Skeletal muscle satellite cell (primary cell): Measurements from ENCODE around the gene TKFC.

Experiments used
- H3K27me3 ChIP-seq: 2 replicates; pipeline ENCODE4 v1.7.0; 2013; ENCODE audit warnings: low read length; ENCODE audit not compliant: control insufficient read depth, insufficient read depth
- H3K36me3 ChIP-seq: 2 replicates; pipeline ENCODE4 v1.7.0; 2013; ENCODE audit warnings: mild to moderate bottlenecking, control low read depth, low read length; ENCODE audit not compliant: insufficient read depth
- H3K4me1 ChIP-seq: 2 replicates; pipeline ENCODE4 v1.7.0; 2013; ENCODE audit warnings: low read length; ENCODE audit not compliant: control insufficient read depth, insufficient read depth
- H3K4me2 ChIP-seq: 2 replicates; pipeline ENCODE4 v1.7.0; 2013; ENCODE audit warnings: mild to moderate bottlenecking, low read length
- H3K4me3 ChIP-seq: 2 replicates; pipeline ENCODE4 v1.7.0; 2013; ENCODE audit warnings: low read length
- H3K9ac ChIP-seq: 2 replicates; pipeline ENCODE4 v1.7.0; 2013; ENCODE audit warnings: mild to moderate bottlenecking, low read depth, low read length, moderate library complexity
- H3K9me3 ChIP-seq: replicated peaks from 2 replicates; pipeline ENCODE4 v1.7.0; 2013; ENCODE audit warnings: mild to moderate bottlenecking, control low read depth, low read length

TKFC gene

GRCh38 chr11:61349916-61350315, 16.9 kb downstream of the TKFC start:
- H3K9ac ChIP-seq = no peak overlapping the region
- H3K4me3 ChIP-seq = no peak overlapping the region
- H3K27me3 ChIP-seq = no peaks in the 10 kb centered on the region
- H3K4me2 ChIP-seq = no peak overlapping the region
- no peaks in the 10 kb centered on the region for H3K9me3 ChIP-seq
- H3K36me3 ChIP-seq = peaks cover 56% of the 10 kb centered on the region
- H3K4me1 ChIP-seq = peaks cover 2% of the 10 kb centered on the region

GRCh38 chr11:61350336-61350735, 17.3 kb downstream of the TKFC start:
- H3K36me3 ChIP-seq = peaks cover 56% of the 10 kb centered on the region
- no peaks in the 10 kb centered on the region for H3K9me3 ChIP-seq
- no peaks in the 10 kb centered on the region for H3K27me3 ChIP-seq
- H3K4me3 ChIP-seq = no peak overlapping the region
- no peak overlapping the region for H3K9ac ChIP-seq
- no peak overlapping the region for H3K4me2 ChIP-seq
- peaks cover 2% of the 10 kb centered on the region for H3K4me1 ChIP-seq

GRCh38 chr11:61350803-61351202, 17.8 kb downstream of the TKFC start:
- Histone ChIP-seq H3K27me3 (no peaks in the 10 kb centered on the region), H3K4me3 (no peak overlapping the region), H3K36me3 (peaks cover 53% of the 10 kb centered on the region), H3K4me1 (peaks cover 2% of the 10 kb centered on the region), H3K9ac (no peak overlapping the region), H3K4me2 (no peak overlapping the region), H3K9me3 (no peaks in the 10 kb centered on the region)

GRCh38 chr11:61352038-61352437, 19.0 kb downstream of the TKFC start:
- no peaks in the 10 kb centered on the region for H3K9me3 ChIP-seq
- peaks cover 2% of the 10 kb centered on the region for H3K4me1 ChIP-seq
- no peak overlapping the region for H3K4me2 ChIP-seq
- peaks cover 51% of the 10 kb centered on the region for H3K36me3 ChIP-seq
- no peaks in the 10 kb centered on the region for H3K27me3 ChIP-seq
- no peak overlapping the region for H3K9ac ChIP-seq
- no peak overlapping the region for H3K4me3 ChIP-seq

- H3K4me1 ChIP-seq = no peaks in the 10 kb centered on the region
Measured at GRCh38 chr11:61353131-61354067, 20.4 kb downstream of the TKFC start.

GRCh38 chr11:61354208-61354607, 21.2 kb downstream of the TKFC start:
- Histone ChIP-seq H3K4me1 (no peaks in the 10 kb centered on the region), H3K9me3 (no peaks in the 10 kb centered on the region), H3K36me3 (peaks cover 38% of the 10 kb centered on the region), H3K9ac (no peak overlapping the region), H3K27me3 (no peaks in the 10 kb centered on the region), H3K4me3 (no peak overlapping the region), H3K4me2 (no peak overlapping the region)

More at GRCh38 chr11:61353131-61354067, 20.4 kb downstream of the TKFC start:
- Histone ChIP-seq H3K9me3 (no peaks in the 10 kb centered on the region), H3K4me2 (no peak overlapping the region), H3K9ac (no peak overlapping the region), H3K36me3 (peaks cover 46% of the 10 kb centered on the region), H3K27me3 (no peaks in the 10 kb centered on the region), H3K4me3 (no peak overlapping the region)

GRCh38 chr11:61356706-61357105, 23.7 kb downstream of the TKFC start:
- no peak overlapping the region for H3K4me3 ChIP-seq
- no peak overlapping the region for H3K9ac ChIP-seq
- H3K27me3 ChIP-seq = no peaks in the 10 kb centered on the region
- no peak overlapping the region for H3K4me2 ChIP-seq
- H3K36me3 ChIP-seq = peaks cover 20% of the 10 kb centered on the region
- no peaks in the 10 kb centered on the region for H3K9me3 ChIP-seq
- H3K4me1 ChIP-seq = peaks cover 6% of the 10 kb centered on the region

- Histone ChIP-seq H3K4me2 (no peak overlapping the region), H3K4me3 (no peak overlapping the region)
Measured at GRCh38 chr11:61357233-61357893, 24.3 kb downstream of the TKFC start.

GRCh38 chr11:61357894-61358239, 24.8 kb downstream of the TKFC start:
- H3K9me3 ChIP-seq = no peaks in the 10 kb centered on the region
- H3K9ac ChIP-seq = no peak overlapping the region
- H3K27me3 ChIP-seq = no peaks in the 10 kb centered on the region
- H3K4me1 ChIP-seq = peaks cover 6% of the 10 kb centered on the region
- peaks cover 14% of the 10 kb centered on the region for H3K36me3 ChIP-seq
- H3K4me3 ChIP-seq = no peak overlapping the region
- H3K4me2 ChIP-seq = no peak overlapping the region

More at GRCh38 chr11:61357233-61357893, 24.3 kb downstream of the TKFC start:
- H3K9me3 ChIP-seq = no peaks in the 10 kb centered on the region
- no peak overlapping the region for H3K9ac ChIP-seq
- H3K27me3 ChIP-seq = no peaks in the 10 kb centered on the region
- H3K4me1 ChIP-seq = peaks cover 6% of the 10 kb centered on the region
- H3K36me3 ChIP-seq = peaks cover 19% of the 10 kb centered on the region

GRCh38 chr11:61358566-61358965, 25.5 kb downstream of the TKFC start:
- Histone ChIP-seq H3K4me3 (no peak overlapping the region), H3K4me1 (peaks cover 12% of the 10 kb centered on the region), H3K9ac (no peak overlapping the region), H3K27me3 (no peaks in the 10 kb centered on the region), H3K9me3 (no peaks in the 10 kb centered on the region), H3K36me3 (peaks cover 8% of the 10 kb centered on the region), H3K4me2 (no peak overlapping the region)

- no peaks in the 10 kb centered on the region for H3K9me3 ChIP-seq
- no peak overlapping the region for H3K9ac ChIP-seq
- peaks cover 12% of the 10 kb centered on the region for H3K36me3 ChIP-seq
- no peak overlapping the region for H3K4me2 ChIP-seq
- no peak overlapping the region for H3K4me3 ChIP-seq
- H3K4me1 ChIP-seq = peaks cover 15% of the 10 kb centered on the region
- no peaks in the 10 kb centered on the region for H3K27me3 ChIP-seq
Measured at GRCh38 chr11:61359516-61359915, 26.5 kb downstream of the TKFC start.
